Measurements from ENCODE around the gene SIRPA. TPM values are rescaled to one million over a fixed set of nuclear protein-coding genes. Genes with fewer than 3 reads are reported as not detected.

Gene SIRPA
- polyA plus RNA-seq, 1 experiment: 21.2 TPM

- ChIA-PET POLR2A (no interaction called here), CTCF (no interaction called here)
- H3K27me3 ChIP-seq (ENCODE audit: control insufficient read depth, insufficient read depth, low read length): peaks cover 8% of the 10 kb centered on the region
- H3K9me3 ChIP-seq (ENCODE audit: control insufficient read depth, insufficient read depth, low read length): no peaks in the 10 kb centered on the region
- TF ChIP-seq CTCF (IDR thresholded peaks at IDR 0.05; ENCODE audit: low read depth, low read length): no peak
- DNase-seq (ENCODE audit: low read depth, low spot score): no peak
- H3K4me3 ChIP-seq (ENCODE audit: low read depth, low read length): no peak overlapping the region
- H3K27ac ChIP-seq (ENCODE audit: low read depth, low read length): no peak overlapping the region
Observed at GRCh38 chr20:1883986-1884385, 11.2 kb upstream of the SIRPA start.

GRCh38 chr20:1885254-1885653, 10.0 kb upstream of the SIRPA start:
- no peak overlapping the region for H3K4me3 ChIP-seq (ENCODE audit: low read depth, low read length)
- CTCF ChIA-PET: interaction anchor here (0.6 to 0.8 kb wide), 2 partner anchors 14 to 108 kb away, joined by 3 read pairs; no protein-coding TSS in a partner anchor
- POLR2A ChIA-PET: interaction anchor here (0.7 to 1.3 kb wide), 2 partner anchors 9 to 10 kb away, joined by 3 read pairs; no protein-coding TSS in a partner anchor
- TF ChIP-seq CTCF (IDR thresholded peaks at IDR 0.05; ENCODE audit: low read depth, low read length): no peak
- H3K27ac ChIP-seq (ENCODE audit: low read depth, low read length): no peak overlapping the region
- DNase-seq (ENCODE audit: low read depth, low spot score): no peak
- H3K9me3 ChIP-seq (ENCODE audit: control insufficient read depth, insufficient read depth, low read length): no peaks in the 10 kb centered on the region
- H3K27me3 ChIP-seq (ENCODE audit: control insufficient read depth, insufficient read depth, low read length): peaks cover 6% of the 10 kb centered on the region

GRCh38 chr20:1885940-1886693, 9.1 kb upstream of the SIRPA start:
- Histone ChIP-seq H3K27me3 (ENCODE audit: control insufficient read depth, insufficient read depth, low read length) (no peaks in the 10 kb centered on the region), H3K27ac (ENCODE audit: low read depth, low read length) (no peak overlapping the region), H3K4me3 (ENCODE audit: low read depth, low read length) (no peak overlapping the region), H3K9me3 (ENCODE audit: control insufficient read depth, insufficient read depth, low read length) (no peaks in the 10 kb centered on the region)
- ChIA-PET CTCF (interaction anchor here (0.6 to 1.4 kb wide), 3 partner anchors 14 to 109 kb away, joined by 3 read pairs; no protein-coding TSS in a partner anchor), POLR2A (interaction anchor here (1.3 kb wide), 1 partner anchor 11 kb away, joined by 3 read pairs; no protein-coding TSS in a partner anchor)
- TF ChIP-seq CTCF (IDR thresholded peaks at IDR 0.05; ENCODE audit: low read depth, low read length): no peak
- no peak for DNase-seq (ENCODE audit: low read depth, low spot score)

GRCh38 chr20:1887321-1887720, 7.9 kb upstream of the SIRPA start:
- ChIA-PET CTCF (interaction anchor here (0.9 to 1.4 kb wide), 2 partner anchors 13 to 123 kb away, joined by 3 read pairs; no protein-coding TSS in a partner anchor), POLR2A (no interaction called here)
- no peak for TF ChIP-seq CTCF (IDR thresholded peaks at IDR 0.05; ENCODE audit: low read depth, low read length)
- no peaks in the 10 kb centered on the region for H3K9me3 ChIP-seq (ENCODE audit: control insufficient read depth, insufficient read depth, low read length)
- H3K27me3 ChIP-seq (ENCODE audit: control insufficient read depth, insufficient read depth, low read length): no peaks in the 10 kb centered on the region
- H3K4me3 ChIP-seq (ENCODE audit: low read depth, low read length): no peak overlapping the region
- H3K27ac ChIP-seq (ENCODE audit: low read depth, low read length): no peak overlapping the region
- DNase-seq (ENCODE audit: low read depth, low spot score): no peak

- ChIA-PET CTCF (interaction anchor here (1.2 to 2.1 kb wide), 4 partner anchors 13 to 285 kb away, joined by 3 to 7 read pairs (median 4); no protein-coding TSS in a partner anchor), POLR2A (no interaction called here)
- H3K27me3 ChIP-seq (ENCODE audit: control insufficient read depth, insufficient read depth, low read length): no peaks in the 10 kb centered on the region
- no peak overlapping the region for H3K27ac ChIP-seq (ENCODE audit: low read depth, low read length)
- H3K4me3 ChIP-seq (ENCODE audit: low read depth, low read length): no peak overlapping the region
- no peak for TF ChIP-seq CTCF (IDR thresholded peaks at IDR 0.05; ENCODE audit: low read depth, low read length)
- no peak for DNase-seq (ENCODE audit: low read depth, low spot score)
- no peaks in the 10 kb centered on the region for H3K9me3 ChIP-seq (ENCODE audit: control insufficient read depth, insufficient read depth, low read length)
Observed at GRCh38 chr20:1887756-1888155, 7.5 kb upstream of the SIRPA start.
